ENCODE results near the gene SETD6.

DNA sequence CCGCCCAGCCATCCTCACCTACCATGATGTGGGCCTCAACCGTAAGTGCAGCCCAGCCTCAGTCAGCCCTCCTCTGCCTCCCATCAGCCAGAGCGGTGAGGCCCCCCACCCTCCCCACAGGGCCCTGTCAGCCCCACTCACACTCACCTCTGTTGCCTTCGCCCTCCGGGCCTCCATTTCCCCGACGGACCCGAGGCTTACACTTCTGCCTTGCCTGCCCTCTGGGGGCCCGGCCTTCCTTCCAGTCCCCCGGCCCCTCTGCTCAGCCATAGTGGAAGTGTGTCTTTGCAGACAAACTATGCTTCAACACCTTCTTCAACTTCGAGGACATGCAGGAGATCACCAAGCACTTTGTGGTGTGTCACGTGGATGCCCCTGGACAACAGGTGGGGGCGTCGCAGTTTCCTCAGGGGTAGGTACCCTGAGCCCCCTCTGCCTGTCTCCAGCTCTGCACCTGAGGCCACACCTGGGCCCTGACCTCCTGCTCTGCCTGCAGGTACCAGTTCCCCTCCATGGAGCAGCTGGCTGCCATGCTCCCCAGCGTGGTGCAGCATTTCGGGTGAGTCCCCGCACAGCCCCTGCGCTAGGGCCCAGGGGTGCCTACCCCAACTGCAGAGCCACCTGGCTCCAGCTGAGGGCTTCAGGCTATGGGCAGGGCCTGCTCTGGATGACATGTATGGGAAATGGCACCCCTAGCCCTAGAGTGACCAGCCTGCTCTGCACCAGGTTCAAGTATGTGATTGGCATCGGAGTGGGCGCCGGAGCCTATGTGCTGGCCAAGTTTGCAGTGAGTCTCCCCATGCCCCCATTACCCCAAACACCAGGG lies 11.2 kb upstream of the SETD6 start:
- TF ChIP-seq POLR2A (IDR thresholded peaks at IDR 0.05; ENCODE audit: low read depth, low read length) (no peak), POLR2AphosphoS5 (IDR thresholded peaks at IDR 0.05; ENCODE audit: low read depth, low read length) (no peak), PAX5 (IDR thresholded peaks at IDR 0.05; ENCODE audit: insufficient read depth, low read length, severe bottlenecking) (no peak), SPI1 (IDR thresholded peaks at IDR 0.05; ENCODE audit: low read depth, low read length) (no peak), TAF1 (IDR thresholded peaks at IDR 0.05; ENCODE audit: low read depth, low read length) (no peak)

All from GM12891 (cell line).